GM19455 (cell line): ENCODE data around the gene IDH1.
"Not testable (repeated sequence)": the region's sequence is repeated elsewhere in the genome, so short reads cannot be mapped to it uniquely, and the experiment has no call there.

Source experiments
- ATAC-seq: cut with Tn5 transposase; IDR thresholded peaks from one replicate; pipeline ENCODE4 v1.9.1; 2021; ENCODE audit not compliant: unreplicated experiment

IDH1 gene

DNA sequence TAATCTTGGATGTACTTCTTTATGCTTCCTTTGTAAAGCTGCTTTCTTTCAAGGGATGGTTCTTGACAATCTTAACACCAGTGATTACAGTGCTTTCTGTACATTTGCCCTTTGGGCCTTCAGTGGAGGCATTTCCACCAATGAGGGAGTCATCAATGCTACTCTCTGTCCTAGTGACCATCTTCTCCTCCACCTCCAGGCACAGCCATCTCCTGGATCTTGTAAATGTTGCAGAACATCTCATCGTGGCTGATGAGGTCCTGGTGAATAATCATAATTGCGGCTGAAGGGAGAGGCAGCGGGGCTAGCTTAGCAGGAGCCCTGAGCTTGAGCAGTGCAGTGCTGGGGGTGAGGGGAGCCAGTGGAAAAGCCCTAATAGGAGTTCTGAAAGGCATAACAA, 32.5 kb downstream of the IDH1 start:
- ATAC-seq = no peak

DNA sequence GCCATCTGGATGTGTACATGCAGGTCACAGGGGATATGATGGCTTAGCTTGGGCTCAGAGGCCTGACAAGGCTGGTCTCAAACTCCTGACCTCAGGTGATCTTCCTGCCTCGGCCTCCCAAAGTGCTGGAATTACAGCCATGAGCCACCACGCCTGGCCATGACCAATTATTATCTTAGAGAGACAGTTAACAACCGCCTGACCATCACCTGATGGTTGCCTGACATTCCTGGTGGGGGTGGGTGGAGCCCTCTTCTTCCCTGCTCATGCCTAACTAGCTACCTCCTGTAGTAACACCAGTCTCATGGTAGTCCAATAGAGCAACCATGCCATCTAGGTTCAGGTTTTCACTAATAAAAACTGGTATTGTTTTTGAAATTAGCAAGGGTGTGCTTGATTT, 33.0 kb downstream of the IDH1 start:
- not testable (repeated sequence) for ATAC-seq

DNA sequence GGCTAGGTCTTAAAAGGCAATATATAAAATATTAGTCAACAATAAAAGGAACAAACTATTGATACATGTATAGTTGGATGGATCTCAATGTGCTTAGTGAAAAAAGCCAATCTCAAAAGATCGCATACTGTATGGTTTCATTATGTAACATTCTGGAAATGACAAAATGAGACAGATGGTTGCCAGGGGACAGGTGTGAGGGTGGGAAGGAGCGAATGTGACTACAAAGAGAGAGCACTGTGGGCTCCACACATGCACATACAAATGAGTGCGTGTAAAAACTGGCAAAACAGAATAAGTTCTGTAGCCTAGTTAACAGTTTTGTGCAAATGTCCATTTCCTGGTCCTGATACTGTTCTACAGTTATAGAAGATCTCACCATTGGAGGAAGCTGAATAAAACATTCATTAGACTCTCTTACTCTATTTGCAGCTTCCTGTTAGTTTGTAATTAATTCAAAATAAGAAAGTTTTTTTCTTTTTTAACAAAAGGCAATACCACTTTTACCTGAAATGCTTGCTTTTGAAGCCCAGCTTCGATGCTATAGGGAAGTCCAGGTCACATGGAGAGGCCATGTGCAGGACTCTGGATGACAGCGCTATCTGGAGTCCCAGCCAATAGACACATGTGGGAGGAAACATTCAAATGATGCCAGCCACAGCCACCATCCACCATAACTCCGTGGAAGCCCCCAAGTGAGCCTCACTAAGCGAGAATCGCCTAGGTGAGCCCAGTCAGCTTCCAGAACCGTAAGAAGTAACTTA, 44.0 kb downstream of the IDH1 start:
- ATAC-seq = no peak

DNA sequence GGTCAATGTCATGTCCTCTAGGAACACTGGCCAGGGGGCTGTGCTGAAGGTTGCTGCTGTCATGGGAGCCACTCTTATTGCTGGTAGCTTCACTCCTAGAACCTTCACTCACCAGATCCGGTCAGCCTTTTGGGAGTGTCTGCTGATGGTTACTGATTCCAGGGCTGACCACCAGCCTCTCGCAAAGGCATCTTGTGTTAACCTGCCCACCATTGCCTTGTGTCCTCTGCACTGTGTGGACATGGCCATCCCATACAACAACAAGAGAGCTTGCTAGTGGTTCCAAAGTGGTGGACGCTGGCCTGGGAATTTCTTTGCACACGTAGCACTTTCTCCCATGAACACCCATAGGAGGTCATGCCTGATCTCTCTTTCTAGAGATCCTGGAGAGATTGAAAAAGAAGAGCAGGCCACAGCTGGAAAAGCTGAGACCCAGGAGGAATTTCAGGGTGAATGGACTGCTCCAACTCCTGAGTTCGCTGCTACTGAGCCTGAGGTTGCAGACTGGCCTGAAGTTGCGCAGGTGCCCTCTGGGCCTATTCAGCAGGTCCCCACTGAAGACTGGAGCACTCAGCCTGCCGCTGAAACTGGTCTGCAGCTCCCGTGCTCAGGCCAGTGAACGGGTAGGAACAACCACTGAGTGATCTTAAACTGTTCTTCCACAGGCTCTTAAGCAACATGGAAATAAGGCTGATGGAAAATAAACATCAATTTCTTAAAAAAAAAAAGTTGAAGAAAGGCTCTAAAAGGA, 46.4 kb downstream of the IDH1 start:
- ATAC-seq = no peak

DNA sequence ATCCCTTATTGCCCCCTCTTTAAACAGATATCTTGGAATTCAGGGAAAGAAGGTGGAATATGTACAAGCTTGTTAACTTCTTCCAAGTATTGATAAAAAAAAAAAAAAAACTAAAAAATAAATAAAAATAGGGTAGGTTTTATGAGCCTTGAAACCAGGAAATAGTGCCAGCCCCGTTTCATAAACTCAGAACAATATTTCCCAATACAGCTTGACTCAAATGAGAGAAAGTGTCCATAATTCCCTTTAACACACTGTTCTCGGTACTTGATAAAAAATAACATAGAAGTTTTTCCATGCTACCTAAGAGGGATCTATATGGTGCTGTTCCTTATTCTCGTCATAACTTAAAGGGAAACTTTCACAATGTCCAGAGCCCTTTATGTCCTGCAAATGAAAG, 47.1 kb downstream of the IDH1 start:
- ATAC-seq = no peak

DNA sequence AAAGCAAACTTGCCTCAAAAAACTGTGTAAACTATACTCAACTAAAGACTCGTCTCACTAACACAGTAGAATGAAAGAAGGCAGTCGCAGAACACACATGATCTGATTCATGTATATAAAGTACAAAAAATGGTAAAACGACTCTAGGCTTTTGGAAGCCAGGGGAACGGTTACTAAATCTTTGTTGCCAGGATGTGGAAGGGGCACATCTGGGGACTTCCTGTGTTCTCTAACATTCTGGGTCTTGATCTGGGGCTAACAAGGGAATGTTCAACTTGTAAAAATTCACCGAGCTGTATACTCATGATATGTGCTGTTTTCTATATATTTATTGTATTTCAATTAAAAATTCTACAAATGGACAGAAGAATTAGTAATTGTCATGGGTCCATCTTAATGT, 50.7 kb downstream of the IDH1 start:
- no peak for ATAC-seq

DNA sequence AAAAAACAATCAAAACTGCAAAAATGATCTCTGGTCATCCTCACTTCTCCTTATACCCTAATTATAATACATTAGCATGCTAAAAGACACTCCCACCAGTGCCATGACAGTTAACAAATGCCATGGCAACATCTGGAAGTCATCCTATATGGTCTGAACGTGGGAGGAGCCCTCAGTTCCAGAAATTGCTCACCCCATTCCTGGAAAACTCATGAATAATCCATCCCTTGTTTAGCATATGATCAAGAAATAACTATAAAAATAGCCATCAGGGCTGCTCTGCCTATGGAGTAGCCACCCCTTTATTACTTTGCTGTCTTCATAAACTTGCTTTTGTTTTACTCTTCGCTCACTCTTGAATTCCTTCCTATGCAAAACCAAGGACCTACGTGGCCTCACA, 59.3 kb downstream of the IDH1 start:
- ATAC-seq = no peak

DNA sequence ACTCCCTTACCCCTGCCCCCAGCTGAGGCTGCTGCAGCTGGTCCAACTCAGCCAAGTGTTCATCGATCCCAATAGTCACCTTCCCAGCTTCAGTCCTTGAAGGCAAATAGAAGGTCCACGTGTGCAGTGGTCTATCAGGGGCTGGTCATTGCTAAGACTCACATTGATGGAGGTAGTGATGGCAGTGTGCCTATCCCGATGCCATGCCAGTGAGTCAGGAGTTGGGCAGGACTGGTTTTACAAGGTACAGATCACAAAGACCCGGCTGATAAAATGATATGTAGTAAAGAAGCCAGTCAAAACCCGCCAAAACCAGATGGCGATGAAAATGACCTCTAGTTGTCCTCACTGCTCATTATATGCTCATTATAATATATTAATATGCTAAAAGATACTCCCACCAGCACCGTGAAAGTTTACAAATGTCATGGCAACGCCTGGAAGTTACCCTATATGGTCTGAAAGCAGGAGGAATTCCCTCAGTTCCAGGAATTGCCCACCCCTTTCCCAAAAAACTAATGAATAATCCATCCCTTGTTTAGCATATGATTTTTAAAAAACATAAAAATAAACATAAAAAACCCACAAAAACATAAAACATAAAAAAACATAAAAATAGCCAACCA, 62.1 kb downstream of the IDH1 start:
- ATAC-seq = no peak

DNA sequence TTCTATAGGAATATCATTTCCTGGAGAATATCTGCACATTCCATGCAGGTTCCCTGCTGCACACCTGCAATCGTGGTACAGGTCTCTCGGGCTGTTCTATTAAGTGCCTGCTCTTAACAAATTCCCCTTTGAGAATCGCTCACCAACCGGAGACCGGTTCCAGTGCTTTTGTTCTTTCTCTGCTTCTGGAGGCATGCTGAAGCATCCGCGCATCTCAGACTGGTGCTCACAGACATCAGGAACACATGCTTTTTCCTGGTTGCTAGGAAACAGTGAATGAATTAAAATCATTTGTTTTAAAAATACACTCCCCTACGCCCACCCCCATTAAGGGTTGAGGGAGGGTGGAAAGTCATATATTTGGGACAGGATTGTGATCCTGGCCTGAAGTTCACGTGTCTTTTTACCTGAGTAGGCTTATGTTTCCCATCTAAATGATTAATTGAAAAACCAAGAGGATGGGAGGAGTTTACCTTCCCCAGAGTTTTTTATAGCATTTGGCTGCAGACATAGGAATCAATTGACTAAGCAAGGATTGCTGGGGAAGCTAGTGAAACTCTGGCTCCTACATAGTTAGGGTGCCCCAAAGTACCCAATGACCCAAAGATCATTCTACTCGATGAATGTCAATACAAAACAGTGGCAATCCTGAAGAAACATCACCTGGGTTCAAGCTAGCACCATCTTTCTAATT, 64.9 kb downstream of the IDH1 start, which contains the start of gene C2orf80:
Gene C2orf80 (minus strand): TSS at position 221 of the 694 bp plus-strand sequence. CDS start 3,044 bp downstream, outside the sequence.
- no peak for ATAC-seq

DNA sequence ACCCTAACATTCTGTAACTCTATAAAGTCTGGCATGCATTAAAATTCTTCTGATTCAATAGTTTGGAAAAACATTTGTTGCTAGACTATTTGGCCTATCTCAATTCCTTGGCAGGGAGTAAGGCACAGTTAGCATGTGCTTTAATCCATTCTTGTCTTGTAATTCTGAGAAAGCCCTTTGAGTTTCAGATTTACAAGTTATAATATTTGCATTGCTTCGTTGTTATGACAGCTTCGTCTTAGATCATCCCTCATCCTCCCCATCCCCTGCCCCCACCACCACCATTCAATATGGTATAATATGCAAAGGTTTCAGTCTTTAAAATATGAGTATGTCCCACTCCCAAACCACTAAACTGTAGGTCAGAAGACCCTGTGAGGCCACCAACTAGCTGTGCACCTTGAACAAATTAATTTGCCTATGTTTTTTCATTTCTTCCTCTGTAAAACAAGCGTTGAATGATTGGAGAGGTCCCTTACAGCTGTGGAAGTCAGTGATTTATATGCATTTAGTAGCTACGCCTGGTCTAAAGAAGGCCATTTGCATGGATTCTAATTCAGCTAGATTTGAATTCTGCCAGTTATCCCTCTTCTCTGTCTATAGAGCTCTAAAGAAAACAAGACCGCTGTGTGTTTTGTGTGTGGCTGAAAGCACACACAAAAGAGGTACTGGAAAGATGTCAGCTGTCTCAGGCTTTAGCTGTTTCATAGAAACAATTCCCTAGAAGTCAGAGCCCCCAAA, 65.6 kb downstream of the IDH1 start:
- no peak for ATAC-seq

DNA sequence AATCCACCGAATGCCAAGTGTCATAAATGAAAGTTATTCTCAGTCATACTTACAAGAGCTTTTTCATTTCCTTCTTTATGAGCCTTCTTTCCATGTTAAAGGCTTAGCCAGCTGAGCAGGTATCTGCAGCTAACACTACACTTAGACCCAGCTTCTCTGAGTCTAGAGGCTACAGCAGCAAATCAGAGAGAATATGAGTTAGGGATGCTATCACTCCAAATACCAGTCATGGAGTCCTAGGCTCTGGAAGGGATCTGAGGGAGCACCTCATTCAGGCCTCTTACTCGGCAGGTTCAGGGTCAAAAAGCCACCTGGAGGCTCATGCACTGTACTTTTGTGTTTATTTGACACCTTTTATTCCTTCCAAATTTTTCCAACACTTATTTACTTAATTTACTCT, 68.0 kb downstream of the IDH1 start:
- ATAC-seq = no peak

DNA sequence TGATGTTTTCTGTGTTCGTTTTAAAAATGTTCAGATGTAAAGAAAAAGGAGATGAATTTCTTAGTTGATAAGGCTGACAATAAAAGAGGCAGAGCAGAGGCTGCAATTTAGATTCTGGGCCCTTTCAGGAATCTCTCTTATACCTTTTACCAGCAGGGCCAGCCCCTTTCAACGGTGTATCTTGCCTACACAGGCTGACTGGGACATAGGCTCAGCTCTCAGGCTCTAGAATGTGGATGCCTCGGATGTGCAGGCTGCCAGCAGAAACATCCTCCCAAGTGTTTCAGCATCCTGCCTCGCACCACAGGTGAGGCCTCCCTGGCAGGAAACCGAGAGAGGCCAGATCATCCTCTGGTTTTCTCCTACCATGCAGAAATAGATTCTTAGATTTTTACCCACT, 68.4 kb downstream of the IDH1 start:
- no peak for ATAC-seq
